Right ventricle myocardium superior (tissue), 1 donor: ENCODE results near the gene ZNF280C. TPM values are rescaled to one million over a fixed set of nuclear protein-coding genes. Genes with fewer than 3 reads are reported as not detected.
A peak's percentile ranks its signal among the peaks of the same experiment; 100 is the strongest.

Experiments
- ATAC-seq: fragments of 200-7000 bp; cut with Tn5 transposase; one replicate; pipeline ENCODE4 v1.9.1; 2020; ENCODE audit warnings: mild to moderate bottlenecking; ENCODE audit not compliant: poor library complexity
- DNase-seq: peaks from one replicate; pipeline ENCODE4 v3.0.0-alpha.2; 2020
- intact Hi-C: fragments of 100-400 bp; cut with DNase I; formaldehyde crosslinking; loops from one replicate; pipeline ENCODE4 v1.11.2; 2022
- total RNA-seq: library from RNA; stranded (reverse); fragmentation: NEBNext Ultra II Directional; extraction: Animal tissue kit (Norgen Biotek cat#: 25700); gene quantifications from one replicate; pipeline ENCODE4 v1.2.1, GENCODE V29; 2021
- donor health status: DM: no; HTN: yes; CAD: no; lungs with severe emphysema.

ZNF280C gene
- total RNA-seq, 1 donor from 2014 or later = 1.0 TPM

DNA sequence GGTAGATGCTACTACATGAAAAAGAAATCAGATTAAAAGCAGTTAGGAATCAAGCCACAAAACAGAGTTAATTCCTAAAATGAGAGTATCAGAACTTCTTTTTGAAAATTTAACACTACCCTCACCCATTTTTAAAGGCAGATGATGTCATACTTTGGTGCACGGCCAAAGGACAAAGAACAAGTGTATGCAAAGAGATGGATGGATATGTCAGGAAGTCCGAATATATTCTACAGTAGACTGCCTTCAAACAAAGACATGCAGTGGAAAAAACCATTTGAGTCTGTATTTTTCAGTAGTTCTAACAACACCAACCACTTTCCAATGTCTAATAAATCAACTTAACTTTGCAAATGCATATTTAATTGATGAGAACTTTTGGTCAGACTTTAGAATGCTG is 105.3 kb downstream of the ZNF280C start:
- DNase-seq (no peak), ATAC-seq (no peak)
- intact Hi-C loops = no loop called here

DNA sequence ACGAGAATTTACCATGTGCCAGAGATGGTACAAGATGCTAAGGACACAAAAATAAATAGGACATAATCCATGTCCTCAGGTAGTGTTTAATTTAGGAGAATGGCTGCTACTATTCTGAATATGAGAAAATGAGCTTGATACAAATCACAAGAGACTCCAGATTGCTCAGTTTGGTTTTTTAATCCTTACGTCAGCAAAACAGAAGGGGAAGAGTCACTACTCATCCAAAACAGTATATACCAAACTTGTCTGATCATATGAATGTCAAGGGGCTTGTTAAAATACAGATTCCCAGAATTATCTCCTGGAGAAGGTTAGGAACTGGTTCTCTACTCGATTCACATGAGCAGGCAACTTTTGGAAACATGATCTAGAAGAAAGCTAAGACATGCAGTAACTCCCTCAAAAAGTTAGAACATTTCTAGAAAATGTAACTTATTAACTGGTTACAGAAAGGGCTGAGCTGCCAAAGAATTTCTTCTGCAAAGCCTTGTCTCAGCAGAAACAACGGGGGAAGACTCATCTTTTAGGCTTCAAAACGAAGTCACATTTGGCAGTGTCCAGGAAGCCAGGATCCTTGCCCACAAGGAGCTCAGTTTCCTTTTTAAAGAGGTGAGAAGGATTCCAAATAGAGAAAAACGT is 106.5 kb downstream of the ZNF280C start:
- DNase-seq (no peak), ATAC-seq (no peak)
- intact Hi-C loops = no loop called here

DNA sequence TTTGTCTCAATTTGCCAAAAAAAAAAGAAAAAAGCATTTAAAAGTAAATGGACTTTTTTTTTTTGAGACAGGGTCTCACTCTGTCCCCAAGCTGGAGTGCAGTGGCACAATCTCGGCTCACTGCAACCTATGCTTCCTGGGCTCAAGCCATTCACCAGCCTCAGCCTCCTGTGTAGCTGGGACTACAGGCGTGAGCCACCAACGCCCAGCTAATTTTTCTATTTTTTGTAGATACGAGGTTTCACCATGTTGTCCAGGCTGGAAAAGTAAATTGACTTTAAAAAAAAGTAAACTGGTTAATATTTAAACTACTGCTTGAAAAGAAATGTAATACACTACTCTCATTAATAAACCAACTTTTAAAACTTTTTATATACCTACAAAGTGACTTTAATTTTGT is 108.9 kb downstream of the ZNF280C start:
- intact Hi-C loops = no loop called here
- DNase-seq = no peak
- ATAC-seq = no peak

DNA sequence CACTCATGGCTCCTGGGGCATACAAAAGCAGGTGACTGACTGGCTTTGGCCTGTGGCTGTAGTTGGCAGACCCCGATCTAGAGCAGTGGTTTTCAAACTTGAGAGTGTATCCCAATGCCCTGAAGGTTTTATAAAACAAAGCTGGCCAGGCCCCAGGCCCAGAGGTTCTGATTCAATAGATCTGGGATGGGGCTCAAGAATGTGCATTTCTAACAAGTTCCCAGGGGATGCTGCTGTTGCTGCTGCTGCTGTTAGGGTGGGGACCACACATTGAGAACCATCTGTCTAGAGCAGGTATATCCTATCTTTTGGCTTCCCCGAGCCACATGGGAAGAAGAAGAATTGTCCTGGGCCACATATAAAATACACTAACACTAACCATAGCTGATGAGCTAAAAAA is 110.4 kb downstream of the ZNF280C start:
- ATAC-seq (no peak), DNase-seq (no peak)
- intact Hi-C loops = no loop called here

DNA sequence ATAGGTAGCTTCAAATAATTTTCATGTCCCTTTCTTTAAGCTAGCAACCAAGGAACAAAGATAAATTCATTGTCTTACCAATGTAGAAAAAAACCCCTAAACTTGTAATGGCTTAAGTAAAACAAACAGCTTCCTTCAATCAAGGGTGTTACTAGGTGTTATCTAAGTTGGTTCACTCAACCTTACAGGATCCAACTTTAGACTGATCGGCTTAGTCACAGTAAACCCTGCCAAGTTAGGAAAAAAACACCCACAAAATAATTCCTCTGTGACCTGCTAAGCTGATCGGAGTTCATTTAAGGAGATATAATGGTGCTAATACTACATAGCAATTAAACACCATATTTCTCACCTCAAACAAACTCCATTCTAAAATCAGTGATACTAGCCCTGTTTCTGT is 113.1 kb downstream of the ZNF280C start:
- no peak for DNase-seq
- ATAC-seq = peak; percentile 36
- intact Hi-C loops = no loop called here

Other genes with a start within 250 kb of the ZNF280C start
- gene ELF4, start 158.4 kb downstream of the ZNF280C start, total RNA-seq = 2.0 TPM
- 142 TPM for gene AIFM1, start 103.1 kb downstream of the ZNF280C start, total RNA-seq
- 0.24 TPM for gene RAB33A, start 96.9 kb downstream of the ZNF280C start, total RNA-seq
- 4.6 TPM for gene SLC25A14, start 71.0 kb upstream of the ZNF280C start, total RNA-seq
- gene GPR119, start 116.8 kb upstream of the ZNF280C start, total RNA-seq = not detected
- 10.9 TPM for gene RBMX2, start 133.1 kb upstream of the ZNF280C start, total RNA-seq